Measurements from ENCODE around the gene KCNT1.

The KCNT1 gene

DNA sequence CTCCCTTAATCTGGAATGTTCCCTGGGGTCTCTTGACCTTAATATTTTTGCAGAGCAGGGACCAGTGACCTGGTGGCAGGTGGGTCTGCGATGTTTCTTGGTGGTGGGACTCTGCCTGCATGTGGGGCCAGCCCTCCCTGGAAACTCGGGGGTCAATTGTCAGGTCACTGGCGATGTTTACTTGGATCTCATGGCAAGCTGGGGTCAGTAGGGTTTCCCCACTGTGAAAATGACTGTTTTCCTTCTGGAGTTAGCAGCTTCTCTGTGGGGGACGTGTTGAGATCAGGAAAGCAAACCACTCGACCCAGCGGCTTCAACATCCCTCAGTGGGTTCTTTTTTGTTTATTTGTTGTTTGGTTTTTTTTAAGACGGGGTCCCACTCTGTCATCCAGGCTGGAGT, 73.9 kb downstream of the KCNT1 start:
- TF ChIP-seq, protein P1, sequence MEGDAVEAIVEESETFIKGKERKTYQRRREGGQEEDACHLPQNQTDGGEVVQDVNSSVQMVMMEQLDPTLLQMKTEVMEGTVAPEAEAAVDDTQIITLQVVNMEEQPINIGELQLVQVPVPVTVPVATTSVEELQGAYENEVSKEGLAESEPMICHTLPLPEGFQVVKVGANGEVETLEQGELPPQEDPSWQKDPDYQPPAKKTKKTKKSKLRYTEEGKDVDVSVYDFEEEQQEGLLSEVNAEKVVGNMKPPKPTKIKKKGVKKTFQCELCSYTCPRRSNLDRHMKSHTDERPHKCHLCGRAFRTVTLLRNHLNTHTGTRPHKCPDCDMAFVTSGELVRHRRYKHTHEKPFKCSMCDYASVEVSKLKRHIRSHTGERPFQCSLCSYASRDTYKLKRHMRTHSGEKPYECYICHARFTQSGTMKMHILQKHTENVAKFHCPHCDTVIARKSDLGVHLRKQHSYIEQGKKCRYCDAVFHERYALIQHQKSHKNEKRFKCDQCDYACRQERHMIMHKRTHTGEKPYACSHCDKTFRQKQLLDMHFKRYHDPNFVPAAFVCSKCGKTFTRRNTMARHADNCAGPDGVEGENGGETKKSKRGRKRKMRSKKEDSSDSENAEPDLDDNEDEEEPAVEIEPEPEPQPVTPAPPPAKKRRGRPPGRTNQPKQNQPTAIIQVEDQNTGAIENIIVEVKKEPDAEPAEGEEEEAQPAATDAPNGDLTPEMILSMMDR (IDR thresholded peaks at IDR 0.05; ENCODE audit: low read depth, low read length): no peak
- H3K4me3 ChIP-seq (ENCODE audit: low read depth, low read length): no peak overlapping the region

- no peak overlapping the region for H3K4me3 ChIP-seq (ENCODE audit: low read depth, low read length)
- TF ChIP-seq, protein P1 (IDR thresholded peaks at IDR 0.05; ENCODE audit: low read depth, low read length): no peak
These were observed 75.1 kb downstream of the KCNT1 start for GRCh38 chr9:135776893-135777622.

- TF ChIP-seq, protein P1 (IDR thresholded peaks at IDR 0.05; ENCODE audit: low read depth, low read length): no peak
- no peak overlapping the region for H3K4me3 ChIP-seq (ENCODE audit: low read depth, low read length)
These were observed 75.7 kb downstream of the KCNT1 start for GRCh38 chr9:135777623-135778177.

DNA sequence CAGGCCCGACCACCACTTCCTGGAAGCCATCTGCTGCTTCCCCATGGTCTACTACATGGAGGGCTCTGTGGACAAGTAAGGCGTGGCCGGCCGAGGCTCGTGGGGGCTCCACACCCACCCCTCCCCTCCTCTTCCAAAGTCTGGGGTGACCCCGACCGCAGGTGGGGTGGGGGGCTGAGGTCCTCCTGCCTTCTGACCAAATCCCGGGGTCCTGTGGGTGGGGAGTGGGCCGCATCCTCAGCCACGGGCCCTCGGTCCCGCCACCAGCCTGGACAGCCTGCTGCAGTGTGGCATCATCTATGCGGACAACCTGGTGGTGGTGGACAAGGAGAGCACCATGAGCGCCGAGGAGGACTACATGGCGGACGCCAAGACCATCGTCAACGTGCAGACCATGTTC, 76.4 kb downstream of the KCNT1 start:
- H3K4me3 ChIP-seq (ENCODE audit: low read depth, low read length): no peak overlapping the region
- TF ChIP-seq, protein P1 (IDR thresholded peaks at IDR 0.05; ENCODE audit: low read depth, low read length): no peak

DNA sequence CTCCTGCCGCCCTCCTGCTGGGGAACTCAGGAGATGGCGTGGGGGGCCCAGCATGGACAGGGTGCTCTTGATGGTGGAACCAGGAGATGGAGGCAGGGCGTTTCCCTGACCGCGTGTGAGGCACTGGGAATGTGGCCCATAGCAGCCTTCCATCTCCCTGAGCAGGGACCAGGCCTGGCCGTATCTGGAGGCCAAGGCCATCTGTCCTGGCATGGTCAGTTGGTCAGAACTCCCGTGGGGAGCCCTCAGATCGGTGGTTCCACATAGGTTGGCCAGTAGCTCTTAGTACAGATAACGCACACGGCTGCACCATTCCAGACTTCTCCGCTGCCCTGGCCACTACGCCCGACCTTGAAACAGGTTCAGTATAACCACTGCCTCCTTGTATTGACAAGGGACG, 77.6 kb downstream of the KCNT1 start:
- H3K4me3 ChIP-seq (ENCODE audit: low read depth, low read length): no peak overlapping the region
- TF ChIP-seq, protein P1 (IDR thresholded peaks at IDR 0.05; ENCODE audit: low read depth, low read length): no peak

- H3K4me3 ChIP-seq (ENCODE audit: low read depth, low read length): no peak overlapping the region
- TF ChIP-seq, protein P1 (IDR thresholded peaks at IDR 0.05; ENCODE audit: low read depth, low read length): no peak
These were observed 78.1 kb downstream of the KCNT1 start for GRCh38 chr9:135780086-135780485.

DNA sequence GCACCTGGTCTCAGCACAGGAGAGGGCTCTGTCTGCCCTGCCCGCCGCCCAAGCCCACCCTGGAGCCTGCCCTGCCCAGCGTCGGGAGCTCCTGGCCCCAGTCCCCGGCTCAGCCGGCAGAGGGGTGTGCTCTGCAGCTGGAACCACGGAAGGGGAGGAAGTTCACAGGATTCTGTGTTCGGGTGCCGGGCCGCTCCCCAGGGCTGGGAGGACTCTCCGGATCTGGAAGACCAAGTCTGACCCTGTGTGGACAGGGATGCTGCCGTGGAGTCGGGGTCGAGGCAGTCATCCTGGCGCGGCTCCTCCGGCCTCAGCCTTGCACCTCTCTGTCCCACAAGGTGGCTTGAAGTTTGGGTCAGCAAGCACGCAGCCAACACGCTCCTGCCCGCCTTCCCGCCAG, 78.6 kb downstream of the KCNT1 start:
- TF ChIP-seq, protein P1 (IDR thresholded peaks at IDR 0.05; ENCODE audit: low read depth, low read length): no peak
- no peak overlapping the region for H3K4me3 ChIP-seq (ENCODE audit: low read depth, low read length)

All from WI38 (cell line).